OCI-LY7 (cell line): ENCODE results near the gene TCF25. TPM values are rescaled to one million over a fixed set of nuclear protein-coding genes. Genes with fewer than 3 reads are reported as not detected.

Experiments
- BruUV-seq: library from RNA; stranded (reverse); fragments of 400-500 nt; replicated peaks from 2 replicates; lab custom pipeline; 2021; lab: Mats Ljungman, UMichigan
- CTCF ChIA-PET: fragments of 300-600 bp; sonication (Branson Sonifier 250); formaldehyde crosslinking; loops from one replicate; lab custom pipeline; 2022; ENCODE audit warnings: antibody characterized with exemption; ENCODE audit not compliant: unreplicated experiment; lab: Charles Lee
- POLR2A ChIA-PET: fragments of 300-600 bp; sonication (Branson Sonifier 250); formaldehyde crosslinking; loops from one replicate; lab custom pipeline; 2022; ENCODE audit warnings: antibody characterized with exemption; lab: Charles Lee
- DNase-seq: peaks from one replicate; pipeline ENCODE4 v3.0.0-alpha.2; 2015; ENCODE audit warnings: low spot score
- H2AFZ ChIP-seq: fragments of 200-600 bp; sonication (generic), shearing (Covaris generic); 2 replicates; pipeline ENCODE4 v1.6.1; 2014; ENCODE audit warnings: mild to moderate bottlenecking, antibody characterized with exemption, low read length, moderate library complexity
- H3K27ac ChIP-seq: fragments of 200-600 bp; sonication (generic); 2 replicates; pipeline ENCODE4 v1.5.1; 2014; ENCODE audit warnings: mixed run types, low read depth, mild to moderate bottlenecking, moderate library complexity, low read length, inconsistent platforms; ENCODE audit not compliant: poor library complexity, severe bottlenecking
- H3K36me3 ChIP-seq: fragments of 200-600 bp; sonication (generic); 2 replicates; pipeline ENCODE4 v1.6.1; 2014; ENCODE audit warnings: mild to moderate bottlenecking, antibody characterized with exemption, low read length, moderate library complexity, mixed read lengths; ENCODE audit not compliant: insufficient read depth
- H3K4me1 ChIP-seq: fragments of 200-600 bp; sonication (generic); 2 replicates; pipeline ENCODE4 v1.5.1; 2014; ENCODE audit warnings: mild to moderate bottlenecking, low read length; ENCODE audit not compliant: insufficient read depth, poor library complexity, severe bottlenecking
- H3K4me2 ChIP-seq: fragments of 200-600 bp; sonication (generic); 2 replicates; pipeline ENCODE4 v1.6.1; 2014; ENCODE audit warnings: mild to moderate bottlenecking, low read length
- H3K4me3 ChIP-seq: fragments of 200-600 bp; sonication (generic); 2 replicates; pipeline ENCODE4 v1.5.1; 2014; ENCODE audit warnings: mild to moderate bottlenecking, low read depth, low read length; ENCODE audit not compliant: poor library complexity, severe bottlenecking
- H3K79me2 ChIP-seq: fragments of 200-600 bp; sonication (generic); 2 replicates; pipeline ENCODE4 v1.6.1; 2016; ENCODE audit warnings: low read depth, mild to moderate bottlenecking, low read length, moderate library complexity, mixed read lengths; ENCODE audit not compliant: insufficient read depth
- H3K9me2 ChIP-seq: fragments of 200-600 bp; sonication (generic); 2 replicates; pipeline ENCODE4 v1.6.1; 2016; ENCODE audit warnings: mild to moderate bottlenecking, low read length, mixed read lengths; ENCODE audit not compliant: insufficient read depth
- H3K9me3 ChIP-seq: fragments of 200-600 bp; sonication (generic); 2 replicates; pipeline ENCODE4 v1.6.1; 2014; ENCODE audit warnings: mild to moderate bottlenecking, mixed run types, low read length, mixed read lengths
- H4K20me1 ChIP-seq: fragments of 200-600 bp; sonication (generic); 2 replicates; pipeline ENCODE4 v1.6.1; 2014; ENCODE audit warnings: mild to moderate bottlenecking, antibody characterized with exemption, low read length, moderate library complexity, mixed read lengths; ENCODE audit not compliant: insufficient read depth
- CTCF ChIP-seq: fragments of 200-600 bp; sonication (generic); conservative IDR thresholded peaks from 2 replicates; pipeline ENCODE4 v1.5.1; 2014; ENCODE audit warnings: mild to moderate bottlenecking, antibody characterized with exemption, low read length, moderate library complexity, mixed read lengths
- EZH2phosphoT487 ChIP-seq: fragments of 200-600 bp; sonication (generic); IDR thresholded peaks from 2 replicates; pipeline ENCODE4 v1.6.1; 2018; ENCODE audit warnings: low read depth, borderline replicate concordance, mild to moderate bottlenecking, mixed run types, antibody characterized with exemption, low read length, moderate library complexity, mixed read lengths
- intact Hi-C: fragments of 100-400 bp; cut with micrococcal nuclease; formaldehyde crosslinking; loops from one replicate; pipeline ENCODE4 v1.10.0; 2022; ENCODE audit not compliant: unreplicated experiment
- total RNA-seq, 2 experiments: library from RNA; depleted of rRNA in 1 of 2; stranded (reverse); fragments of >200 nt in 1 of 2; shearing (Covaris generic) in 1 of 2; gene quantifications; 2 replicates each; pipeline ENCODE4 v1.2.3, GENCODE V29; 2014 to 2022

Gene TCF25
- total RNA-seq, 2 experiments from 2014 or later: 141 to 255 TPM

DNA sequence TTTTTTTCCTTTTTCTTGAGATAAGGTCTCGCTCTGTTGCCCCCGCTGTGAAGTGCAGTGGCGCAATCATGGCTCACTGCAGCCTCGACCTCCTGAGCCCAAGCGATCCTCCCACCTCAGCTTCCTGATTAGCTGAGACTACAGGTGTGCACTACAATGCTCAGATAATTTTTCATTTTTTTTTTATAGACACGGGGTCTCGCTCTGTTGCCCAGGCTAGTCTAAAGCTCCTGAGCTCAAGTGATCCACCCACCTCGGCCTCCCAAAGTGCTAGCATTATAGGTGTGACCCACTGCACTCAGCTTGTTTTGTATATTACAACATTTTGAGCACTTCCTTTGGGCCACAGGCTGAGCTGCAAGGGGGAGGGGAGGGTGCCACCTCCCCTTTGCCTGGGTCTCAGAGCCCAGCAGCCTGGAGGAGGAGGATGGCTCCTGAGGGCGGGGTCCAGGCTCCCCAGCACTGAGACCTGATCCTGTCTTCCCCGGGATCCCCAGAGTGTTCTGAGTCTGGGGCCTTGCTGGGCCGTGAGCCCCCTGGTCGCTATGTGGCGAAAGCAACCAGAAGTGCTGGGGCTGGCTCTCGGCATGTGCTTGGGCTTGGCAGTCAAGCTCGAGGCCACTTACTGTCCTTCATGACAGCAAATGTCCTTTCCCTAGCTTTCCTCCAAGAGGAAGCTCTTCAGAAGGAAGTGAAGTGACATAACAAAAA, 83.3 kb downstream of the TCF25 start:
- Histone ChIP-seq H3K9me2 (no peaks in the 10 kb centered on the region), H3K4me2 (peak overlapping the region; percentile 86), H3K36me3 (peaks cover 86% of the 10 kb centered on the region)

DNA sequence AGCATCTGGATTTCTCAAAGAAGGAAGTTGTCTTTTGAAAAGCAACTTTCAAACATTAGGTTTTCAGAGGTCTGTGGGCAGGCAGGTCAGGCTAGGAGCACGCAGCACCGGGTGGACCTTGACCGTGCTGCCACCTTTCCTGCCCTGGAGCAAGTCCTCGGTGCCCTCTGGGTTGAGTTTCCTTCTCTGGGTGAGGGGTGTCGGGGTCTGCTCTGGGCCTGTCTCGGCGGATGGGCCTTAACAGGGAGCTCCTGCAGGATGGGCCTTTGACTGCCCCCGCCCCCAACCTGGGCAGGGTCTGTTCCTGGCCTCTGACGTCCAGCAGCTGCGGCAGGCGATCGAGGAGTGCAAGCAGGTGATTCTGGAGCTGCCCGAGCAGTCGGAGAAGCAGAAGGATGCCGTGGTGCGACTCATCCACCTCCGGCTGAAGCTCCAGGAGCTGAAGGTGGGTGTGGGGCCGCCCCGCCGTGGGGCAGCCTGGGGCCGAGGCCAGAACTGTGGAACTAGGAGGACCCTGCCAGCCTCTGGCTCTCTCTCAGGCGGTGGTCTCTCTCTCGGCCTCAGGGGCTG, 83.9 kb downstream of the TCF25 start:
- Histone ChIP-seq H3K79me2 (peaks cover 56% of the 10 kb centered on the region), H3K9me3 (no peaks in the 10 kb centered on the region), H3K4me1 (peaks cover 65% of the 10 kb centered on the region), H4K20me1 (peaks cover 8% of the 10 kb centered on the region; the same call in 1 of the 2 replicates), H3K36me3 (peaks cover 86% of the 10 kb centered on the region), H3K9me2 (no peaks in the 10 kb centered on the region), H2AFZ (no peak overlapping the region), H3K4me2 (peak overlapping the region; percentile 86), H3K4me3 (peak overlapping the region; percentile 35), H3K27ac (peak overlapping the region; percentile 97)
- no peak for DNase-seq
- TF ChIP-seq CTCF (no peak), EZH2phosphoT487 (no peak)
- intact Hi-C loops: no loop called here
- no TSS peak for BruUV-seq
- ChIA-PET POLR2A (interaction anchor here (0.7 to 1.7 kb wide), 10 partner anchors 10 to 84 kb away, joined by 3 to 9 read pairs (median 5); partner anchors contain the start of gene DEF8), CTCF (interaction anchor here (1.4 kb wide), 1 partner anchor 16 kb away, joined by 5 read pairs; no protein-coding TSS in a partner anchor)

More for the DNA sequence above, 83.3 kb downstream of the TCF25 start:
- Histone ChIP-seq H3K9me3 (no peaks in the 10 kb centered on the region), H3K79me2 (peaks cover 62% of the 10 kb centered on the region), H3K4me1 (peaks cover 71% of the 10 kb centered on the region), H3K27ac (peak overlapping the region; percentile 97), H2AFZ (no peak overlapping the region), H3K4me3 (peak overlapping the region; percentile 35), H4K20me1 (peaks cover 8% of the 10 kb centered on the region; the same call in 1 of the 2 replicates)
- BruUV-seq: no TSS peak
- POLR2A ChIA-PET: interaction anchor here (0.7 to 1.7 kb wide), 8 partner anchors 9 to 84 kb away, joined by 3 to 9 read pairs (median 6); partner anchors contain the start of gene DEF8
- CTCF ChIA-PET: interaction anchor here (1.4 kb wide), 1 partner anchor 16 kb away, joined by 5 read pairs; no protein-coding TSS in a partner anchor
- peak; percentile 88 for DNase-seq
- TF ChIP-seq CTCF (no peak), EZH2phosphoT487 (no peak)
- intact Hi-C loops: loop anchor here (1.0 kb wide), 2 partner anchors 8 to 34 kb away; partner anchors contain the start of gene DEF8
